ENCODE results near the gene PLXNC1.

DNA sequence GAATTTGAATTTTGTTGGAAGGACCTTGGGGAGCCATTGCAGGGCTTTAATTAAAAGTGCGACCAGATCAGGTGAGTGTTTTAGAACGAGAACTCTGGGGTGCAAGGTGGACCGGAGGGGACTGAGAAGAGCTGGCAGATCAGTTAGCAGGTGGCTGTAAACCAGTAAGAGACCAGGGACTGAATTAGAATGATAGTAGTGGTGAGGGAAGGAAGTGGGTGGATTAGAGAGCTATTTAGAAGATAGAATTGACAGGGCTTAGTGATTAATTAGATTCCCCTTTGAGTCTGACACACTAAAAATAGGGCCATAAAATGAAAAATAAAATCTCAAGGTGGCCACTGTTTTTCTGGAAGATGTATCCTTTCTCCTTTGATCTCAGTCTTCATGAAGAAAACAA, 44.8 kb downstream of the PLXNC1 start:
- TF ChIP-seq GATA2 (IDR thresholded peaks at IDR 0.05; ENCODE audit: low read depth, low read length): no peak
- TF ChIP-seq GATA3 (IDR thresholded peaks at IDR 0.05; ENCODE audit: low read depth, low read length): no peak
